Adrenal gland (tissue), 5 donors: ENCODE results near the gene STPG4.

ENCODE experiments used
- POLR2A ChIP-seq, 2 donors: fragments of 450-650 bp; IDR thresholded peaks; one replicate each; pipeline ENCODE4 v1.6.1; 2017; ENCODE audit warnings: antibody characterized with exemption in 2 of 2, mild to moderate bottlenecking in 2 of 2, moderate library complexity in 1 of 2
- TF ChIP-seq, protein P1 (sequence below), 6 experiments: fragments of 450-650 bp in 4 of 6; fragments of 200-600 bp in 2 of 6; sonication (generic) in 1 of 6; IDR thresholded peaks; 1 replicate in 5 of 6; 2 replicates in 1 of 6; pipeline versions ENCODE4 v1.5.1 to v1.8.0; 2016 to 2021; ENCODE audit warnings: antibody characterized with exemption in 6 of 6, mild to moderate bottlenecking in 2 of 6, moderate library complexity in 1 of 6
- donor health status: DM: no; HTN: no; CAD: no.

DNA sequence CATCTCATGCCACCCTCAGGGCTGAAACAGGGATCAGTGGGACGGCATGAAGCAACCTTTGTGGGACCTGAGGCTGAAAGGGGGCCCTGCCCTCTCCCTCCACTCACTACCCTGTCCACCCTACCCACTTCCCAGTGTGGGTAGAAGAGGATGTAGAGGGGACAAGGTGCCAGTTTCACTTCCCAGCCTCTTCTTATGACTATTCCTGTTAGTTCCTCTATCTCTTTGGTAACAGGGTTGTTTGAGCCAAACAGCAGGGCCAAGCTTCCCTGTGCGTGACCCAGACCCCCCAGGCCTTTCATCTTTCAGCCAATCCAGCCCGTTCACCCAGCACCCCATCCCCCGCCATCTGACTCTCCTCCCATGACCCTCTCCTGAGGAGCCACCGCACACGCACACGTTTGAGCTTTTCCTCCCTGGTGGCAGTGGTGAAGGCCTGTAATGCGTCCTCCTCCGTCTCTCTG, 82.3 kb downstream of the STPG4 start:
- TF ChIP-seq, protein P1, sequence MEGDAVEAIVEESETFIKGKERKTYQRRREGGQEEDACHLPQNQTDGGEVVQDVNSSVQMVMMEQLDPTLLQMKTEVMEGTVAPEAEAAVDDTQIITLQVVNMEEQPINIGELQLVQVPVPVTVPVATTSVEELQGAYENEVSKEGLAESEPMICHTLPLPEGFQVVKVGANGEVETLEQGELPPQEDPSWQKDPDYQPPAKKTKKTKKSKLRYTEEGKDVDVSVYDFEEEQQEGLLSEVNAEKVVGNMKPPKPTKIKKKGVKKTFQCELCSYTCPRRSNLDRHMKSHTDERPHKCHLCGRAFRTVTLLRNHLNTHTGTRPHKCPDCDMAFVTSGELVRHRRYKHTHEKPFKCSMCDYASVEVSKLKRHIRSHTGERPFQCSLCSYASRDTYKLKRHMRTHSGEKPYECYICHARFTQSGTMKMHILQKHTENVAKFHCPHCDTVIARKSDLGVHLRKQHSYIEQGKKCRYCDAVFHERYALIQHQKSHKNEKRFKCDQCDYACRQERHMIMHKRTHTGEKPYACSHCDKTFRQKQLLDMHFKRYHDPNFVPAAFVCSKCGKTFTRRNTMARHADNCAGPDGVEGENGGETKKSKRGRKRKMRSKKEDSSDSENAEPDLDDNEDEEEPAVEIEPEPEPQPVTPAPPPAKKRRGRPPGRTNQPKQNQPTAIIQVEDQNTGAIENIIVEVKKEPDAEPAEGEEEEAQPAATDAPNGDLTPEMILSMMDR (IDR thresholded peaks at IDR 0.05): no peak
- no peak for TF ChIP-seq POLR2A (IDR thresholded peaks at IDR 0.05)
